ENCODE data around the gene KRT34.
"Not testable (repeated sequence)": the region's sequence is repeated elsewhere in the genome, so short reads cannot be mapped to it uniquely, and the experiment has no call there.

Gene KRT34

DNA sequence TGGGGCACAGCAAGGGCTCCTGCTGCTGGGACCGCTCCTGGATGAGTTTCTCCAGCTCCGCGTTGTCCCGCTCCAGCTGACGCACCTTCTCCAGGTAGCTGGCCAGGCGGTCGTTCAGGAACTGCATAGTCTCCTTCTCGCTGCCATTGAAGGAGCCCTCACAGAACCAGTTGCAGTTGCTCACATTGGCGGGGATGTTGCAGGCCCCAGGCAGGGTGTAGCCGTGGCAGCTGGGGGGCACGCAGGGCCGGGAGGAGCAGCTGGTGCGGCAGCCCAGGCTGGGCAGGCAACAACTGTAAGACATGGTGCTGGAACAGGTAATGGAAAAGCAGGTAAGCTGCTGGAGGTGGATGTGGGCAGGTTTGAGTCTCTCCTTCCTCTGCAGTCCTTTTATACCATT, at the start of gene KRT34:
KRT34 (minus strand) TSS at position 364 of the 400 bp plus-strand sequence; CDS start at position 304, 60 bp downstream.
- not testable (repeated sequence) for DNase-seq (ENCODE audit: low read depth in 3 of 3)

DNA sequence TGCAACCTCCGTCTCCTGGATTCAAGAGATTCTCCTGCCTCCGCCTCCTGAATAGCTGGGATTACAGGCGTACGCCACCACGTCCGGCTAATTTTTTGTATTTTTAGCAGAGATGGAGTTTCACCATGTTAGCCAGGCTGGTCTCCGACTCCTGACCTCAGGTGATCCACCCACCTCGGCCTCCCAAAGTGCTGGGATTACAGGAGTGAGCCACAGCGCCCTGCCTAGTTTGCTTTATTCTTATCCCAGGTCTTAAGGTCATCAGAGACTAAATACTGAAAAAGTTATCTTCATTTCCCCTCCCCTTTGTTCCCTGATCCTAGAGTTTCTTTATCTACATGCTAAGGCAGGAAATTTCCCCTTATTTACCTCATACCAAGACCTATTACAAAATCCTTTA, 48.3 kb upstream of the KRT34 start:
- DNase-seq (ENCODE audit: low read depth in 3 of 3): not testable (repeated sequence)

DNA sequence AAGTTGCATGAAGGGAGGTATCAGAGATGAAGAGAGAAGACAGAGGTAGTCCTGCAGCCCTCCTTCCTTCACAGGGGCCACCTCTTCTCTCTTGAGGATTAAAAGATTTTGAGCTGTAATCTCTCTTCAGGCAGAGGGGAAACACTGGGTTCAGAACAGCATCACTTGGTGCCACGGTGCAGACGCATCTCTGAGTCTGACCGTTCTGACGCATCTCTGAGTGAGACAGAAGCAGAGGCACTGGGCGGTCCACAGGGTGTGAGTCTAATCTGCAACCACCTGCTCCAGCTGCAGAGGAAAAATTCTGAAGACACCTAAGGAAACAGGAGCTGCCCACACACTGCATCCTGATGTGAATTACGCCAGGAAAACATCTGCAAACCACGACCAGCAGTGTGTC, 47.6 kb upstream of the KRT34 start:
- no peak for DNase-seq (ENCODE audit: low read depth in 3 of 3)

DNA sequence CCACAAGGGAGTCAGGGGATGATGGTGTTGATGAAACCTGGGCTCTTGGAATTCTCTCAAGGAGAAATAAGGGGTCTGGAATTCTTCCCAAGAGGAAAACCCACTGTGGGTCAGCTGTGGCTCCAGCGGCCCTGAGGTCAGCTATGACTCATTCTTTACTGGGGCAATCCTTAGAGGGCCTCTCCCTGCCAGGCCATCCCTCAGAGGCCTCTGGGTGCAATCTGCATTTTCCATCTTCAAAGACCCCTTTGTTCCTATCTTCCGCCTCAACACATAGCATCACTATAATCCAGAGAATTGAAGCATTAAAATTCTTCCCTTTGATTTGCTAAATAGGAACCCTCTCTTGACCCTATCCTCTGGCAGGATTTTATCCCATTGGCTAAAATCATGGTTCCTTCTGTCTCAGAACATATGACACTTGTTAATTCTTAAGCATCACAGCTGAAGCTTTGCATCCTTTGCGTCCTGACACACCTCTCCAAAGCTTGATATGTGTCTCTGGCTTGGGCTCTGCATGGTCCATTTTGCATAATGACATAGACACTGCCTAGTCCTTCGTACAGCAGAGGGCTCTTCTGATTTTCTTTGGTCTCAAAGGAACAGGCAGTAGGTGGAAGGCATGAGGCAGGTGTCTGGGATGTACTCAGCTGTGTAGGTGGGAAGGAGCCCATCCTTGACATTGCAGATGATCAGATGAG, 46.6 kb upstream of the KRT34 start:
- no peak for DNase-seq (ENCODE audit: low read depth in 3 of 3)

DNA sequence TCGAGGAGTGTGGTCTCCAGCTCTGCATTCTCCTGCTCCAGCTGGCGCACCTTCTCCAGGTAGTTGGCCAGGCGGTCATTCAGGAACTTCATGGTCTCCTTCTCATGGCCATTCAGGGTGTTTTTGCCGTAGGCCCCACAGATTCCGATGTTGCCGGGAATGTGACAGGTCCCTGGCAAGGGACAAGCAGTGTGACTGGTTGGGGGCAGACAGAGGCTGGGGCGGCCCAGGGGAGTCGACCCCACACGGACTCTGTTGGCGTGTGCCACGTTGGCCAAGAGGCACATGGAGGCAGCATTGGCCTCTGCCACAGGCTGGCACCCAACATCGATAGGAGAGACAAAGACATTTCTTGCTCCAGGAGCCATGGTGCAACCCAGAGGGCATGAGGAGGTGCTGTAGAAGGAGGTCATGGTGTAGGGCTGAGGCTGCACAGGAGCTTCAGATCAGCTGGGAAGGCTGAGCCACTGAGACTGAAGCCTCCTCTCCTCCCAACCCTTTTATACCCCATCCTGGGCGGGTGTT, 42.1 kb upstream of the KRT34 start, which contains the start of gene KRT37:
KRT37 (minus strand) TSS at position 475 of the 525 bp plus-strand sequence; CDS start at position 413, 62 bp downstream.
- DNase-seq (ENCODE audit: low read depth in 3 of 3): no peak

DNA sequence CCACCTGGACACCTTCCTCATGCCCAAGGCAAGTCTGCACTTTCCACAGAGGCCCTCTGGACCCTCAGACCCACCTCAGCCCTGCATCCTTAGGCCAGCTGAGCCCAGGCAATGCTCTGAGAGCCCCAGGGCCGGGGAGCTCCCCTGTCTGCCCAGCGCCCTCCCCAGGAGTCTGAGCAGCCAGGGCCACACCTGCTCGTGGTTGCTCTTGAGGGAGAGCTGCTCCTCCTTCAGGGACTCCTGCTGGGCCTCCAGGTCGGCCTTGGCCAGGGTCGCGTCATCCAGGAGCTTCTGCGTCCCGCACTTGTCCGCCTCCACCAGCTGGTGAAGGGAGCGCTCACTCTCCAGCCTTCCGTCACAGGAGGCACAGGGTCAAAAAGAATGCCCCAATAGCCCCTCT, 40.5 kb upstream of the KRT34 start:
- DNase-seq (ENCODE audit: low read depth in 3 of 3): not testable (repeated sequence)

DNA sequence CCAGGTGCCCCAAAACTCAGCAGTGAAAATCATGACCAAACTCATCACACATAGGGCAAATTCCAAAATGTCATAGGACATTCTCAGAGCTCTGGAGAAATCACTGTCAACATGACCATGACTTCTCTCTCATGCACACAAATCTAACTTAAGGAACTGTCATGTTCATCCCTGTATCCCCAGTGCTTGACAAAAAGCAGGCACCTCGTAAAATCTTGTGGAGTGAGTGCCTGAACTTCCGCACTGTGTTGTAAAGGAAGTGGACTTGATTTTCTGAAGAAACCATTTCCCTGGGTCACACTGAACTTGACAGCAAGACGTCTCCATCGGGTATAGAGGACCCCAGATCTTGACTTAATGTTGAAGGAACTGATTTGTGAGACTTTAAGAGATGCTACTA, 39.5 kb upstream of the KRT34 start:
- no peak for DNase-seq (ENCODE audit: low read depth in 3 of 3)

DNA sequence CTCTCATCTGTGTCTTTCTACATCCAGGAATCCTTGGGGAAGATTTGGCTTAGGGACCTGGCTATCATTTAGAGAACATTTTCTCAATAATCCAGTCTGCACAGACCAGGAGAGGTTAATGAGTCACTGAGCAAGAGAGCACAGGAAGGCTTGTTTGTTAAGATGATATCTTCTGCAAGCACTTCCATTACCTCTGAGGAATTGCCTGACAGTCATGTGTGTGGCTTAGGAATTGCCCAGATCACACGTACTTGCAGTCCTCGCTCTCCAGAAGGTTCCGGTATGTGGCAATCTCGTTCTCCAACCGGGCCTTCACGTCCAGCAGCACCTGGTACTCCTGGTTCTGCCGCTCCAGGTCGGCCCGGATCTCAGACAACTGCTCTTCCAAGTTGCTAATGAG, 39.0 kb upstream of the KRT34 start:
- DNase-seq (ENCODE audit: low read depth in 3 of 3): no peak

DNA sequence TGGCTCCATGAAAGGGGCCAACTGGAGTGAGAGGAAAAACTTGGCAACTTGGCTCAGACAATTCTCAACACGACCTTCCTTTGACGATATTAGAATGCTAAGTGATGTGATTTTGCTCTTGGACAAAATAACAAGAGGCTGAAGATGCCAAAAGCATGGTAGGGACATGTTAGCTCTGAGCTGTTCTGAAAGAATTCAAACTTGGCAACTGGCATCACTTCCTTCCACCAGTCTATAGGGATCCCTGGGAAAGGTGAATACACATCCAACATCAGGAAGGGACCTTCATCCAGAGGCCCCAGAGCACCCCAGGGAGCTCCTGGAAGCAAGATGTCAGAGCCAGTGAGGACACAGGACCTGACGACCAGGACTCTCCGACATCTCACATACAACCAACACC, 38.0 kb upstream of the KRT34 start:
- DNase-seq (ENCODE audit: low read depth in 3 of 3): no peak

DNA sequence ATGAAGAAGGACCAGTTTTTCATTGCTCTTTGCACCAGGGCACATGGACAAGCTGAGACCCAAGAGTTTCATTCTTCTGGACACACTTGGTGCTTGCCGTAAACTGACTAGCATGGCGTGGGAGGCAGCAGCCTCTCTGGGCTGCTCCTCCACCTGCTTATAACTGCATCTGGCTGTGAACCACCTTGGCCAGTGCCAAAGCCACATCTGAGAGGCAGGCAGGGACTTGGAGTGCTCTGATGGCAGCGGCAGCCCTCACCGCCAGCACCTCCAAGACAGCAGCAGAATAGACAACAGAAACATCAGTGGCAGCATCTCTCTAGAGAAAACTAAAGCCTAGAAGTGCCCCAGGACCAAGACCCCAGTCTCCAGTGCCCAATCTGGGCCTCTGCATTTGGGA, 37.6 kb upstream of the KRT34 start:
- DNase-seq (ENCODE audit: low read depth in 3 of 3): no peak

- DNase-seq (ENCODE audit: low read depth in 3 of 3): no peak
Measured at GRCh38 chr17:41418116-41418860, 36.2 kb upstream of the KRT34 start.

DNA sequence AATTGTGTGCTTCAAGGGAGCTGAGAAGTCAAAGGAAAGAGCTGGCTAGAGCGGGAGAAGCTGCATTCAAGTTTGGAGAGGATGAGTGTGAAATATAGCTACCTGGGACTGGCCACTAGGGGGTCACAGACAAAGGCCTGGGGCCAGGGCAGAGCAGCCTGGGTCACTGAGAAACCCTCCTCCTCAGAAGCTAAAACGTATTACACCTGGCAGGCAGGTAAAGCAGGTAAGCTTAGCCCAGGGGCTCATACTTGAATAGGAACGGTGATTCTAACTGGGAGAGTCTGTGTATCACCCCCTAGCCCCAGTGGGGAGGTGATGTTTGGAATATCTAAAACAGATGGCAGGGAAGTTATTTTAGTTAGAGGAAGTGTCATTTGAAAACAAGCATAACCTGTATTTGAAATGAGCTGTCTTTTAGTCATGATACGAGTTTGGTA, 35.5 kb upstream of the KRT34 start:
- DNase-seq (ENCODE audit: low read depth in 3 of 3): no peak

DNA sequence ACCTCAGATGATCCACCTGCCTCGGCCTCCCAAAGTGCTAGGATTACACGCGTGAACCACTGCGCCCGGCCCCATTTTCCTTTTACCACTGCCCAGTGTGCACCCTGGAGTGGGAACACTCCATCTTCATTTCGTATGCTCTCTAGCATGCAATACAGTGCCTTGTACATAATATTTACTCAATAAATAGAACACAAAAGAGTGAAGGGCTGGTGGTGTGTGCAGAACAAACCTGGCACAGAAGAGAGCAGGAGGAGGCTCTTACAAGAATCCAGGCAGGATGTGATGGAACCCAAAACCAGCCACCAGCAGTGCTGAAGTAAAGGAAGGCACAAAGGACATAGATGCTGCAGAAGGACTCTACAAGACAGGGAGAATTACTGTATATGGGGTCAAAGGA, 35.0 kb upstream of the KRT34 start:
- DNase-seq (ENCODE audit: low read depth in 3 of 3): no peak

GRCh38 chr17:41416479-41416878, 34.4 kb upstream of the KRT34 start:
- DNase-seq (ENCODE audit: low read depth in 3 of 3): no peak

DNA sequence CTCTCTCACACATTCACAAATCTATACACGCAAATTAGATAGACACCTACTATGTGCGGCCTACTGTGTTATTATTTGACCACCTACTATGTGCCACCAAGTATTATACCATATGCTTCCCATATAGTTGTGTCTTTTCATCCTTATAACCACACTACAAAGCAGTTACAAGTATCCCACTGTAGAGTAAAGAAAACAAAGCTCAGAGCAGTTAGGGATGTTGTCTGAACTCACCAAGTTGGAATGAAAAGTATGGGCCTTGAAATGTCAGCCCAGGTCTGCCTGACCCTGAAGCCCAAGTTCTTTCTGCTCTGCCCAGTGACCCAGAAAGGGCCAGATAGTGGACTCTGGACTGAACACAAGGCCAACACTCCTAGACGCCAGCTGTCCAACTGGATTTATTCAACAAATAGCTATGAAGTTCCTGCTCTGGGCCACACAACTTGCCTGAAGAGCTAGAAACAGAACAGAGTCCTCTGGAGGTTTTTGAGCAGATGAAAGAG, 33.8 kb upstream of the KRT34 start:
- DNase-seq (ENCODE audit: low read depth in 3 of 3): no peak

DNA sequence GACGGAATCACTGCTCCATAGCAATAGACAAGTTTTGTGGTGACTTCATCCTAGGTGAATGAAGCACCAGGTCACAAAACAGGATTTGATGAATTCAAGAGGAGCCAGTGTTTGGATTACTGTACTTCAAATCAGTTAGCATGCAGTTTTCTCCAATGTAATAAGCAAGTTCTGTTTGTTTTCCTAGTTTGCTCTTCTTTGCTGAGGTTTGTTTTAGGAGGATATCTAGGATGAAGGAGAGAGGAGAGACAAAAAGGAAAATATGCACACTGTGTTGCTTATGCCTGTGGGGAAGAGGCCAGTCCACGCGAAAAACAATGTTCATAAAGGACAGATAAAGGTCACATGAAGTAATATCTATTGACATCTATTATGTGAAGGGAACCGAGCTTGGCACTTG, 33.3 kb upstream of the KRT34 start:
- no peak for DNase-seq (ENCODE audit: low read depth in 3 of 3)

DNA sequence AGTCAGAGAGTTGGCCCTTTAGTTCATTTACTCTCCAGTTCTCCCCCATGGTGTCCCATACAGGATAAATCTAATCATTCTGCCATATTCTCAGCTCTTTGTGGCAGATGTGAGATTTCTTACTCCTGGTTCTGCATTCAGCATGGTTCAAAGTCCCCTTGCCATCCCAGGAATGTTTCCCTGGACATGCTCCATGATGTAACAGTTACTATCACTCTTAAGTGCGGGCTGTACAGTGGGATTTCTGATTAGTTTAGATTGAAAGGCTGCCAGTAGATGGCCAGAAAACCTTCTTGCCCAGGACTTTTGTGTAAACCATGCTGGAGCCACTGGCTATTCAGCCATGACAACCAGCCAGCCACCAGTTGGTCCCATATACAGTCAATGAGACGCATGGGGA, 31.9 kb upstream of the KRT34 start:
- no peak for DNase-seq (ENCODE audit: low read depth in 3 of 3)

GRCh38 chr17:41413353-41413957, 31.3 kb upstream of the KRT34 start:
- DNase-seq (ENCODE audit: low read depth in 3 of 3): no peak

DNA sequence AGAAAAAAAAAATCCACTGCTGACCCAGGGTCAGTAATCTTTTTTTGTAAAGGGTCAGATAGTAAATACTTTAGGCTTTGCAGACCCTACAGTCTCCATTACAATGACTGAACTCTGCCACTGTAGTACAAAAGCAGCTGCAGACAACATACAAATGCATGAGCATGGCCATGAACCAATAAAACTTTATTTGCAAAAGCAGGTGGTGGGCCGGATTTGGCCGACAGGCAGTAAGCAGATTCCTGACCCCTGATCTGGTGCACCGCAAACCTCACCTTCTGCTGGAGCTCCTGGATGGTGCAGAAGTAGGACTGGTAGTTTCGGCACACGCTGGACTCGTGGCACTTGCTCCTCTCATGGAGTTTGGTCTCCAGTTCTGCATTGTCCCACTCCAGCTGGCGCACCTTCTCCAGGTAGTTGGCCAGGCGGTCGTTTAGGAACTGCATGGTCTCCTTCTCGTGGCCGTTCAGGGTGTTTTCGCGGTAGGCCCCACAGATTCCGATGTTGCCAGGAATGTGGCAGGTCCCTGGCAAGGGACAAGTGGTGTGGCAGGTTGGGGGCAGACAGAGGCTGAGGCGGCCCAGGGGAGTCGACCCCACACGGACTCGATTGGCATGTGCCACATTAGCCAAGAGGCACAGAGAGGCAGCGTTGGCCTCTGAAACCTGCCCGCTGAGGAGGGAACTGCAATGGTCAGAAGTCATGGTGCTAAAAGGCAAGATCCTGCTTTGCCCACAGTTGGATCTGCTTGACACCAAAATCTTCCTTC, 29.1 kb upstream of the KRT34 start:
- no peak for DNase-seq (ENCODE audit: low read depth in 3 of 3)

GRCh38 chr17:41407226-41407625, 25.1 kb upstream of the KRT34 start:
- no peak for DNase-seq (ENCODE audit: low read depth in 3 of 3)

GRCh38 chr17:41406205-41406604, 24.1 kb upstream of the KRT34 start:
- no peak for DNase-seq (ENCODE audit: low read depth in 3 of 3)
